Glutamatergic neuron (in vitro differentiated cells): Measurements from ENCODE around the gene SPATS2L. TPM values are rescaled to one million over a fixed set of nuclear protein-coding genes. Genes with fewer than 3 reads are reported as not detected.

ENCODE experiments used
- DNase-seq: peaks from one replicate; pipeline ENCODE4 v3.0.0; 2022
- H3K27ac Mint-ChIP-seq: one replicate; pipeline ENCODE4 v1.8.0; 2020; ENCODE audit warnings: mild to moderate bottlenecking, mixed read lengths, inconsistent platforms; ENCODE audit not compliant: unreplicated experiment
- H3K27me3 Mint-ChIP-seq: one replicate; pipeline ENCODE4 v1.8.0; 2020; ENCODE audit warnings: mild to moderate bottlenecking, moderate library complexity, mixed read lengths, inconsistent platforms; ENCODE audit not compliant: unreplicated experiment
- H3K36me3 Mint-ChIP-seq: one replicate; pipeline ENCODE4 v1.8.0; 2020; ENCODE audit warnings: mild to moderate bottlenecking, mixed read lengths, inconsistent platforms; ENCODE audit not compliant: unreplicated experiment
- H3K4me1 Mint-ChIP-seq: one replicate; pipeline ENCODE4 v1.8.0; 2020; ENCODE audit warnings: mild to moderate bottlenecking, low read depth, mixed read lengths, inconsistent platforms; ENCODE audit not compliant: unreplicated experiment
- H3K4me3 Mint-ChIP-seq: one replicate; pipeline ENCODE4 v1.8.0; 2020; ENCODE audit warnings: mild to moderate bottlenecking, mixed read lengths, inconsistent platforms; ENCODE audit not compliant: unreplicated experiment
- H3K9me3 Mint-ChIP-seq: one replicate; pipeline ENCODE4 v1.8.0; 2020; ENCODE audit warnings: mild to moderate bottlenecking, moderate library complexity, mixed read lengths, inconsistent platforms; ENCODE audit not compliant: unreplicated experiment
- CTCF ChIP-seq: fragments of 200-600 bp; sonication (generic); IDR thresholded peaks from one replicate; pipeline ENCODE4 v1.5.0; 2021; ENCODE audit not compliant: partially characterized antibody, unreplicated experiment
- total RNA-seq: library from RNA; stranded (reverse); fragmentation: NEBNext Ultra II Directional; extraction: Animal tissue kit (Norgen Biotek cat#: 25700); gene quantifications from one replicate; pipeline ENCODE4 v1.2.1, GENCODE V29; 2021; ENCODE audit not compliant: unreplicated experiment

The SPATS2L gene
- total RNA-seq, 1 donor from 2014 or later: 45.5 TPM

- no peak for DNase-seq
- Mint-ChIP-seq H3K27ac (peak overlapping the region; percentile 65), H3K9me3 (peaks cover 2% of the 10 kb centered on the region), H3K27me3 (no peaks in the 10 kb centered on the region), H3K4me1 (no peaks in the 10 kb centered on the region), H3K36me3 (no peaks in the 10 kb centered on the region), H3K4me3 (peak overlapping the region; percentile 91)
- no peak for TF ChIP-seq CTCF
Measured at GRCh38 chr2:200509235-200509611, 202.7 kb downstream of the SPATS2L start.

- peak within 1 kb of the TSS; percentile 65 for H3K27ac Mint-ChIP-seq
- peak; percentile 94 for DNase-seq
- no peaks in the 10 kb centered on the region for H3K36me3 Mint-ChIP-seq
- H3K4me3 Mint-ChIP-seq: peak within 1 kb of the TSS; percentile 91
- H3K9me3 Mint-ChIP-seq: peaks cover 2% of the 10 kb centered on the region
- TF ChIP-seq CTCF: peak; percentile 66
- no peaks in the 10 kb centered on the region for H3K27me3 Mint-ChIP-seq
- no peaks in the 10 kb centered on the region for H3K4me1 Mint-ChIP-seq
Measured at GRCh38 chr2:200509612-200510433, 203.3 kb downstream of the SPATS2L start, which contains the start of gene KCTD18. KCTD18 (minus strand) TSS chr2:200510068; CDS start chr2:200507016, 3,052 bp downstream.

GRCh38 chr2:200515155-200515554 lies 208.7 kb downstream of the SPATS2L start:
- peaks cover 2% of the 10 kb centered on the region for H3K9me3 Mint-ChIP-seq
- no peak overlapping the region for H3K4me3 Mint-ChIP-seq
- no peak for TF ChIP-seq CTCF
- H3K27ac Mint-ChIP-seq: no peak overlapping the region
- DNase-seq: no peak
- no peaks in the 10 kb centered on the region for H3K4me1 Mint-ChIP-seq
- H3K36me3 Mint-ChIP-seq: peaks cover 9% of the 10 kb centered on the region
- peaks cover 1% of the 10 kb centered on the region for H3K27me3 Mint-ChIP-seq

- Mint-ChIP-seq H3K4me3 (no peak overlapping the region), H3K27me3 (peaks cover 1% of the 10 kb centered on the region), H3K36me3 (no peaks in the 10 kb centered on the region), H3K27ac (no peak overlapping the region), H3K9me3 (no peaks in the 10 kb centered on the region), H3K4me1 (peaks cover 5% of the 10 kb centered on the region)
- no peak for DNase-seq
- no peak for TF ChIP-seq CTCF
Measured at GRCh38 chr2:200523158-200523557, 216.7 kb downstream of the SPATS2L start.

GRCh38 chr2:200523604-200524003 lies 217.1 kb downstream of the SPATS2L start:
- Mint-ChIP-seq H3K27ac (no peak overlapping the region), H3K4me1 (peaks cover 5% of the 10 kb centered on the region), H3K27me3 (peaks cover under 1% of the 10 kb centered on the region), H3K9me3 (no peaks in the 10 kb centered on the region), H3K36me3 (no peaks in the 10 kb centered on the region), H3K4me3 (no peak overlapping the region)
- no peak for TF ChIP-seq CTCF
- DNase-seq: no peak
